Liver (tissue), 9 donors: ENCODE results near the gene HIP1. TPM values are rescaled to one million over a fixed set of nuclear protein-coding genes. Genes with fewer than 3 reads are reported as not detected.
"Not testable (repeated sequence)": the region's sequence is repeated elsewhere in the genome, so short reads cannot be mapped to it uniquely, and the experiment has no call there.

ENCODE experiments used
- DNase-seq: peaks from one replicate; pipeline ENCODE4 v3.0.0-alpha.2; 2017; ENCODE audit warnings: low spot score
- H3K27ac ChIP-seq, 2 donors: one replicate each; pipeline ENCODE4 v1.7.0; 2013; ENCODE audit warnings: inconsistent platforms in 2 of 2, low read length in 2 of 2, control low read depth in 1 of 2, low read depth in 1 of 2, mild to moderate bottlenecking in 1 of 2
- H3K27me3 ChIP-seq, 4 donors: one replicate each; pipeline versions ENCODE4 v1.6.1 to v1.7.0; 2013; ENCODE audit warnings: low read length in 3 of 4, inconsistent platforms in 1 of 4, mild to moderate bottlenecking in 1 of 4, moderate library complexity in 1 of 4; ENCODE audit not compliant: control insufficient read depth in 4 of 4, insufficient read depth in 4 of 4
- H3K36me3 ChIP-seq, 4 donors: one replicate each; pipeline versions ENCODE4 v1.6.1 to v1.7.0; 2013; ENCODE audit warnings: low read length in 3 of 4, mild to moderate bottlenecking in 3 of 4, low read depth in 1 of 4, moderate library complexity in 1 of 4; ENCODE audit not compliant: control insufficient read depth in 4 of 4, insufficient read depth in 3 of 4
- H3K4me1 ChIP-seq, 4 donors: one replicate each; pipeline versions ENCODE4 v1.6.1 to v1.7.0; 2013; ENCODE audit warnings: low read length in 3 of 4, mild to moderate bottlenecking in 3 of 4, moderate library complexity in 1 of 4; ENCODE audit not compliant: control insufficient read depth in 4 of 4, insufficient read depth in 4 of 4
- H3K4me3 ChIP-seq, 3 donors: one replicate each; pipeline versions ENCODE4 v1.6.1 to v1.7.0; 2013; ENCODE audit warnings: low read length in 3 of 3, control low read depth in 1 of 3, low read depth in 1 of 3, mild to moderate bottlenecking in 1 of 3
- H3K9ac ChIP-seq, 2 donors: one replicate each; pipeline ENCODE4 v1.7.0; 2013; ENCODE audit warnings: low read length in 2 of 2, mild to moderate bottlenecking in 2 of 2, moderate library complexity in 2 of 2, control low read depth in 1 of 2, low read depth in 1 of 2
- H3K9me3 ChIP-seq, 4 donors: one replicate each; pipeline versions ENCODE4 v1.6.1 to v1.7.0; 2013; ENCODE audit warnings: low read length in 3 of 4; ENCODE audit not compliant: control insufficient read depth in 4 of 4
- ATF3 ChIP-seq: IDR thresholded peaks from 2 replicates; pipeline ENCODE4 v1.6.1; 2016; ENCODE audit warnings: antibody characterized with exemption
- EGR1 ChIP-seq, 2 donors: IDR thresholded peaks; 2 replicates each; pipeline ENCODE4 v1.6.1; 2016 to 2018; ENCODE audit warnings: antibody characterized with exemption in 2 of 2, low read depth in 2 of 2
- FOXA2 ChIP-seq: IDR thresholded peaks from 2 replicates; pipeline ENCODE4 v1.6.1; 2016; ENCODE audit warnings: antibody characterized with exemption
- HNF4A ChIP-seq, 2 donors: conservative IDR thresholded peaks; 2 replicates each; pipeline ENCODE4 v1.6.1; 2016; ENCODE audit warnings: antibody characterized with exemption in 2 of 2, mild to moderate bottlenecking in 2 of 2
- HNF4G ChIP-seq: IDR thresholded peaks from 2 replicates; pipeline ENCODE4 v1.6.1; 2016; ENCODE audit warnings: antibody characterized with exemption
- JUND ChIP-seq, 2 donors: IDR thresholded peaks; 2 replicates each; pipeline ENCODE4 v1.6.1; 2016; ENCODE audit warnings: antibody characterized with exemption in 2 of 2
- MAX ChIP-seq: IDR thresholded peaks from 2 replicates; pipeline ENCODE4 v1.6.1; 2016; ENCODE audit warnings: antibody characterized with exemption
- NR2F2 ChIP-seq: IDR thresholded peaks from 2 replicates; pipeline ENCODE4 v1.6.1; 2016; ENCODE audit warnings: antibody characterized with exemption
- RAD21 ChIP-seq, 2 donors: IDR thresholded peaks; 2 replicates each; pipeline ENCODE4 v1.6.1; 2016; ENCODE audit warnings: antibody characterized with exemption in 2 of 2, mild to moderate bottlenecking in 2 of 2
- SP1 ChIP-seq: IDR thresholded peaks from 2 replicates; pipeline ENCODE4 v1.6.1; 2018; ENCODE audit warnings: antibody characterized with exemption, mild to moderate bottlenecking
- WGBS: extraction: QIAGEN DNeasy Blood & Tissue Kit; methylation state at CpG from one replicate; pipeline ENCODE4 v1.1.7; 2013; 5-methylcytosine and 5-hydroxymethylcytosine counted together
- polyA plus RNA-seq, 2 donors: library from polyadenylated mRNA; stranded (reverse) in 1 of 2; unstranded in 1 of 2; fragments of 200-250 nt in 1 of 2; fragments of >200 nt in 1 of 2; fragmentation: Nextera tagmentation in 1 of 2; extraction: Ambion mirVana in 1 of 2; gene quantifications; one replicate each; pipeline versions ENCODE4 v1.2.1 to v1.2.3, GENCODE V29; 2013 to 2015
- total RNA-seq, 2 donors: library from RNA; depleted of rRNA; stranded (reverse); fragments of >200 nt; gene quantifications; one replicate each; pipeline ENCODE4 v1.2.3, GENCODE V29; 2014
- TF ChIP-seq, protein P1 (sequence below): IDR thresholded peaks from 2 replicates; pipeline ENCODE4 v1.6.1; 2016; ENCODE audit warnings: antibody characterized with exemption
- TF ChIP-seq, protein P2 (sequence below): fragments of 150-350 bp; IDR thresholded peaks from 2 replicates; pipeline ENCODE4 v1.5.1; 2017; ENCODE audit warnings: improper control_type of control experiment, low read depth, low read length; ENCODE audit not compliant: missing input control
- donor health status: healthy.
- donor health status: healthy.
- donor health status: healthy.
- donor health status: healthy.
- donor health status: healthy.

The HIP1 gene
- total and polyA plus RNA-seq, 4 donors = 3.8 to 13.6 (median 7.8) TPM

GRCh38 chr7:75688200-75689136 is 50.3 kb downstream of the HIP1 start:
- H3K4me1 ChIP-seq = peaks cover 0 to 4% (median 2%) of the 10 kb centered on the region in 4 donors
- no peak overlapping the region for H3K9ac ChIP-seq
- H3K9me3 ChIP-seq = no peaks in the 10 kb centered on the region
- no peak overlapping the region for H3K27ac ChIP-seq
- no peaks in the 10 kb centered on the region for H3K27me3 ChIP-seq
- peak; percentile 47 for DNase-seq
- no peak for TF ChIP-seq HNF4G
- TF ChIP-seq, protein P1, sequence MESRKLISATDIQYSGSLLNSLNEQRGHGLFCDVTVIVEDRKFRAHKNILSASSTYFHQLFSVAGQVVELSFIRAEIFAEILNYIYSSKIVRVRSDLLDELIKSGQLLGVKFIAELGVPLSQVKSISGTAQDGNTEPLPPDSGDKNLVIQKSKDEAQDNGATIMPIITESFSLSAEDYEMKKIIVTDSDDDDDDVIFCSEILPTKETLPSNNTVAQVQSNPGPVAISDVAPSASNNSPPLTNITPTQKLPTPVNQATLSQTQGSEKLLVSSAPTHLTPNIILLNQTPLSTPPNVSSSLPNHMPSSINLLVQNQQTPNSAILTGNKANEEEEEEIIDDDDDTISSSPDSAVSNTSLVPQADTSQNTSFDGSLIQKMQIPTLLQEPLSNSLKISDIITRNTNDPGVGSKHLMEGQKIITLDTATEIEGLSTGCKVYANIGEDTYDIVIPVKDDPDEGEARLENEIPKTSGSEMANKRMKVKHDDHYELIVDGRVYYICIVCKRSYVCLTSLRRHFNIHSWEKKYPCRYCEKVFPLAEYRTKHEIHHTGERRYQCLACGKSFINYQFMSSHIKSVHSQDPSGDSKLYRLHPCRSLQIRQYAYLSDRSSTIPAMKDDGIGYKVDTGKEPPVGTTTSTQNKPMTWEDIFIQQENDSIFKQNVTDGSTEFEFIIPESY = no peak
- TF ChIP-seq MAX = no peak
- TF ChIP-seq RAD21 (IDR thresholded peaks at IDR 0.05) = no peak
- TF ChIP-seq NR2F2 = no peak
- WGBS = 65% methylated on average over 37 of the region's 37 CpGs
- H3K36me3 ChIP-seq = no peaks in the 10 kb centered on the region
- no peak overlapping the region for H3K4me3 ChIP-seq

- no peaks in the 10 kb centered on the region for H3K9me3 ChIP-seq
- WGBS = 93% methylated on average over 12 of the region's 12 CpGs
- H3K36me3 ChIP-seq = no peaks in the 10 kb centered on the region
- H3K27me3 ChIP-seq = no peaks in the 10 kb centered on the region
- H3K9ac ChIP-seq = no peak overlapping the region
- TF ChIP-seq NR2F2 (no peak), RAD21 (IDR thresholded peaks at IDR 0.05) (no peak), ATF3 (no peak), JUND (IDR thresholded peaks at IDR 0.05) (no peak)
- H3K27ac ChIP-seq = no peak overlapping the region
- H3K4me3 ChIP-seq = no peak overlapping the region
- H3K4me1 ChIP-seq = peaks cover 0 to 4% (median 2%) of the 10 kb centered on the region in 4 donors
- no peak for DNase-seq
Observed at GRCh38 chr7:75687246-75688088, 51.3 kb downstream of the HIP1 start.

DNA sequence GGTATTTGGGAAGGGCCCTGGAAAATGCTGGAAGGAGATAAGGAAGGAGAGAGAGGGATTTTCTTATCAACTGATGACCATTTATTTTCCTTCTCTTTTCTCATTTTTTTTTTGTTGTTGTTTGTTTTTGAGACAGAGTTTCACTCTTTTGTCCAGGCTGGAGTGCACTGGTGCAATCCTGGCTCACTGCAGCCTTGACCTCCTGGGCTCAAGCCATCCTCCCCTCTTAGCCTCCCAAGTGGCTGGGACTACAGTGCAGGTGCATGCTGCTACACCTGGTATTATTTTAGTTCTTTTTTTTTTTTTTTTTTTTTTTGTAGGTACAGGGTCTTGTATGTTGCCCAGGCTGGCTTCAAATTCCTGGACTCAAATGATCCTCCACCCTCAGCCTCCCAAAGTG is 52.2 kb downstream of the HIP1 start:
- no peak for TF ChIP-seq JUND (IDR thresholded peaks at IDR 0.05)
- no peak for TF ChIP-seq SP1
- TF ChIP-seq, protein P2, sequence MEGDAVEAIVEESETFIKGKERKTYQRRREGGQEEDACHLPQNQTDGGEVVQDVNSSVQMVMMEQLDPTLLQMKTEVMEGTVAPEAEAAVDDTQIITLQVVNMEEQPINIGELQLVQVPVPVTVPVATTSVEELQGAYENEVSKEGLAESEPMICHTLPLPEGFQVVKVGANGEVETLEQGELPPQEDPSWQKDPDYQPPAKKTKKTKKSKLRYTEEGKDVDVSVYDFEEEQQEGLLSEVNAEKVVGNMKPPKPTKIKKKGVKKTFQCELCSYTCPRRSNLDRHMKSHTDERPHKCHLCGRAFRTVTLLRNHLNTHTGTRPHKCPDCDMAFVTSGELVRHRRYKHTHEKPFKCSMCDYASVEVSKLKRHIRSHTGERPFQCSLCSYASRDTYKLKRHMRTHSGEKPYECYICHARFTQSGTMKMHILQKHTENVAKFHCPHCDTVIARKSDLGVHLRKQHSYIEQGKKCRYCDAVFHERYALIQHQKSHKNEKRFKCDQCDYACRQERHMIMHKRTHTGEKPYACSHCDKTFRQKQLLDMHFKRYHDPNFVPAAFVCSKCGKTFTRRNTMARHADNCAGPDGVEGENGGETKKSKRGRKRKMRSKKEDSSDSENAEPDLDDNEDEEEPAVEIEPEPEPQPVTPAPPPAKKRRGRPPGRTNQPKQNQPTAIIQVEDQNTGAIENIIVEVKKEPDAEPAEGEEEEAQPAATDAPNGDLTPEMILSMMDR = no peak
- TF ChIP-seq, protein P1 = no peak
- no peak for TF ChIP-seq HNF4A (conservative IDR thresholded peaks at IDR 0.05)
- no peak for TF ChIP-seq FOXA2
- TF ChIP-seq EGR1 (IDR thresholded peaks at IDR 0.05; ENCODE audit: low read depth in 2 of 2) = no peak
- TF ChIP-seq RAD21 (IDR thresholded peaks at IDR 0.05) = no peak
- TF ChIP-seq NR2F2 = no peak
- Histone ChIP-seq H3K9ac (no peak overlapping the region), H3K4me3 (no peak overlapping the region), H3K27ac (no peak overlapping the region), H3K36me3 (no peaks in the 10 kb centered on the region), H3K4me1 (peaks cover 0 to 3% (median under 1%) of the 10 kb centered on the region in 4 donors), H3K9me3 (no peaks in the 10 kb centered on the region), H3K27me3 (no peaks in the 10 kb centered on the region)
- no peak for DNase-seq

DNA sequence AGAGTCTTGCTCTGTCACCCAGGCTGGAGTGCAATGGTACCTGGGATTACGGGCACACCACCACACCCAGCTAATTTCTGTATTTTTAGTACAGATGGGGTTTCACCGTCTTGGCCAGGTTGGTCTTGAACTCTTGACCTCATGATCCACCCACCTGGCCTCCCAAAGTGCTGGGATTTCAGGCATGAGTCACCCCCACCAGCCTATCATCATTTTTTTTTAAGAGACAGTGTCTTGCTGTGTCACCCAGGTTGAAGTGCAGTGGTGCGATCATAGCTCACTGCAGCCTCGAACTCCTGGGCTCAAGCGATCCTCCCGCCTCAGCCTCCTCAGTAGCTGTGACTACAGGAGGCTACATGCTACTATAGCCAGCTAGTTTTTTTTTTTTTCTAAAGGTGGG is 56.7 kb downstream of the HIP1 start:
- H3K27me3 ChIP-seq, H3K4me1 ChIP-seq, H3K9ac ChIP-seq, H3K27ac ChIP-seq, DNase-seq, H3K4me3 ChIP-seq, H3K36me3 ChIP-seq, H3K9me3 ChIP-seq: not testable (repeated sequence)
- 79% methylated on average over 6 of the region's 6 CpGs for whole genome bisulfite sequencing
